HG03108 (cell line): ENCODE data around the gene ST6GAL2.

Source experiments
- ATAC-seq: cut with Tn5 transposase; IDR thresholded peaks from one replicate; pipeline ENCODE4 v1.9.1; 2021; ENCODE audit warnings: moderate library complexity; ENCODE audit not compliant: unreplicated experiment

Gene ST6GAL2, protein sequence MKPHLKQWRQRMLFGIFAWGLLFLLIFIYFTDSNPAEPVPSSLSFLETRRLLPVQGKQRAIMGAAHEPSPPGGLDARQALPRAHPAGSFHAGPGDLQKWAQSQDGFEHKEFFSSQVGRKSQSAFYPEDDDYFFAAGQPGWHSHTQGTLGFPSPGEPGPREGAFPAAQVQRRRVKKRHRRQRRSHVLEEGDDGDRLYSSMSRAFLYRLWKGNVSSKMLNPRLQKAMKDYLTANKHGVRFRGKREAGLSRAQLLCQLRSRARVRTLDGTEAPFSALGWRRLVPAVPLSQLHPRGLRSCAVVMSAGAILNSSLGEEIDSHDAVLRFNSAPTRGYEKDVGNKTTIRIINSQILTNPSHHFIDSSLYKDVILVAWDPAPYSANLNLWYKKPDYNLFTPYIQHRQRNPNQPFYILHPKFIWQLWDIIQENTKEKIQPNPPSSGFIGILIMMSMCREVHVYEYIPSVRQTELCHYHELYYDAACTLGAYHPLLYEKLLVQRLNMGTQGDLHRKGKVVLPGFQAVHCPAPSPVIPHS

DNA sequence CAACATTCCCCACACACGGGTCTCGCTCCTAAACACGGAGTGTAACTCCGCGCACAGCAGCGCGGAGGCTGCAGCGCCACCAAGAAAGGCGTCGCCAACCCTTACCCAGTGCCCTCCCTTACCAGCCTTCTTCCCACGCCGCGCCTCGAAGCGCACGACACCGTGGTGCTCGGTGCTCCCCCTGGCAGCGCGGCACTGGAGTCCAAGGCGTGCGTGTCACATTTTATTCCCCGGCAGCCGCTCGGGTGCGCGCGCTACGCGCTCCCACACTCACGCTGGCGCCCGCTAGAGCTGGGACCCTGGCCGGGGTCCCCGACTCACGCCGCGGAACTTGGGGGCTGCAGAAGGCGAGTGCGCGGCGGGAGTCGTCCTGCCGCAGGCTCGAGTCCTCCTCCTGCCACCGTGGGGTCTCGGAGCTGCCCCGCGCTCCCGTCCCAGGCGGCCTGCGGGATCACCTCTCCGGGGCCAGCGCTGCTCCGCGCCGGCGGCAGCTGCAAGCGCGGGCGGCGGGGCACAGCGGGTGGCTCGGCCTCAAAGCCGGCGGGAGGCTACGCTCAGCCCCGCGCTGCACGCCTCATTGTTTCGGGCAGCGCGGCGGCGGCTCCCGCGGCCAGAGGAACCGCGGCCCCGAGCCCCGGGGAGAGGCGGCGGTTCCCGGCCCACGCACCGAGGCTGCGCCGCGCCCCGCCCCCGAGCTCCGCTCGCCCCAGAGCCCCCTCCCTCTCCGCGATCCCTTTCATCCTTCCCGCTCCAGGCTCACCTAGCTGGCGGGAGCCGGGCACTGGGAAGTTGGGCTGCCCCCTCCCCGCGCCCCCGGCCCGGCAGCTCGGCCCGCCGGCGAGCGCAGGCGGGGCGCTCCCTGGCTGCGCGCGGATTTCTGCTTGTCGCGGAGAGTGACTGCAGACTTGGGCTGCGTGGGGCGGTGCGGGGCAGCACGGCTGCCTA, at the start of gene ST6GAL2:
TSS of gene ST6GAL2 (minus strand) at position 197 of the 945 bp plus-strand sequence. CDS start 42,190 bp downstream, outside the sequence.
- no peak for ATAC-seq

DNA sequence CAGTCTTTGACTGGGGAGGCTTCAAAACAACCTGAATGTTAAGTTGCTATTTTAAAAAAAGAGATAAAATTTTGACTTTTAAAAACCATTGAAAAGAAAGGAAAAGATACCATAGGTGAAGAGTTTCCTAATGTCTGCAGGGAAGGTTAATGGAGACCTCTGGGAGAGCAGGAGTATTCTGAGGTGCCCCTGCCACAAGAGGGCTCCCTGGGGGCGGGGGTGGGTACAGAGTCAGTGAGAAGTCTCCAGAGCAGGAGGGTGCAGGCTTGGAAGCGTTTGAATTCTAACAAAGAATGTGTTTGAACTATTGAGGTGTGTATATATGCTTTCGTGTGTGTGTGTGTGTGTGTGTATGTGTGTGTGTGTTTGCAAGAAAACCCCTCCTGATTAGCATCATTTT, 46.7 kb upstream of the ST6GAL2 start:
- ATAC-seq: no peak

DNA sequence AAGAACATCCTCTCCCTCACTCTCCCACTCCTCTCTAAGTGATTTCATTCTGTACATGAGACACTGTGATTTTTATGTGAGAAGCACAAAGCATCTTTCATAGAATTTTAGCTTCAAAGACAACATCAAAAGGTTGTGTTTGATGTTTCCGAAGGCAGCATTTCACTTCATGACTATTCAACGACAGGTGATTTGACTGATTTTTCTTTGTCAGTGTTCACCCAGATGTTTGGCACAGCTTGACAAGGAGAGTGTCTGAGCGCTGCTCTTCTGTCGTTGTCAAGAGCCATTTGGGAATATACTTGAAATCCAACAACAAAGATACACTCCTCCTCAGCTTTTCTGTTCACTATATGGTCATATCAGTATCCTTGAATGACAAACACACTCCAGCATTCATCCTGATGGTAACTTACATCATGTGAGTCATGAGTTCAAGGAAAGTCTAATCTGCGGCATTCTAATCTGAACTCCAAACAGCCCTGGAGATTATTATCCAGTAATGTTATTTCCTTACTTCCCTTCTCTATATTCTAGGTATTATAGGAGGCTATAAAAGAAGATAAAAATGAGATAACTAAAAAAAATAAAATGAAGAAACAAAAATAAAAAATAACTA, 45.9 kb upstream of the ST6GAL2 start:
- no peak for ATAC-seq

DNA sequence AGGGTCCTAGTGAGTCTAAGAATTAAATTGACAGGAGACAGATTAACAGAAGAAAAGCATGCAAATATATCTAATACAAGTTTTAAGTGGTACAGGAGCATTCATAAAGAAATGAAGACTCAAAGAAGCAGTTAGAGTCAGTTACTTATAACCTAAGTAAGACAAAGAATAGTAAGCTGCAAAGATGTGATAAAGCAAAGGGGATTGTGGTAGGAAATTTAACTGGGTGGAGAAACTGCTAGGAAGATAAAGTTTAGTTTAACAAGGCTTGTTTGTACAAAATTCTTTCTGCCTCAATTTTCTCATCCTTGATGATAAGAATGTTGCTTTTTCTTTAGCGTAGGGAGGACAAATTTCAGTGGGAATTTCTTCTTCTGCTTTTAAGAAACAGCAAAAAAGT, 35.5 kb upstream of the ST6GAL2 start:
- ATAC-seq: no peak

DNA sequence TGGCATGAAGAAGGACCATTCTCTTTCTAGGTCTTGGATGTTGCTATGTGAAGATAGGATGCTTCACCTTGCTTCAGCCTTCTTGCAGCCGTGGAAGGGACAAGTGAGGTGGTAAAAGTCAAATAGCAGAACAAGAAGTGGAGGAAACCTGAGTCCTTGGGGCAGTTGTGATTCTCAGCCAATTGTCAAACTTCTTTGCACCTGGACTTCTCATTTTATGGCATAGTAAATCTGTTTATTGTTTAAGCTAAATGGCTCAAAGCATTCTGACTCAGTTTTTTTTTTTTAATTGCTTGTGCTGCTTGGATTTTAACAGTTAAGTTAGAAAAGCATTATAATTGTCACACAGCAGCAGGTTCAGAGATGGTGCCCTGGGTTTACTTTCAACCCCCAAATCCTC, 33.0 kb upstream of the ST6GAL2 start:
- ATAC-seq: no peak

DNA sequence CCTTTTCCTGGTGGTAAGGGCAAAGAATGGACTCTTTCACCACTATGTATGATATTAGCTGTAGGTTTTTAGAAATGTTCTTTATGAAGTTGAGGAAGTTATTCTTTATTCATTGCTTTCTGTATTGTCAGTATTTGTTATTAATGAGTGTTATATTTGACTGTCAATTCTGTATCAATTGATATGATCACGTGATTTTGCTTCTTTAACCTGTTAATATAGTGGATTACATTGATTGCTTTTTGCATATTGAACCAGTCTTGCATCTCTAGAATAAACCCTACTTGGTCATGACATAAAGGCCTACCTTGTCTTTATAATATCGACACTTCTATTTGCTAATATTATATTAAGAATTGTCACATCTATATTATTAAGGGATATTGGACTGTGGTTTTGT, 18.3 kb upstream of the ST6GAL2 start:
- no peak for ATAC-seq

DNA sequence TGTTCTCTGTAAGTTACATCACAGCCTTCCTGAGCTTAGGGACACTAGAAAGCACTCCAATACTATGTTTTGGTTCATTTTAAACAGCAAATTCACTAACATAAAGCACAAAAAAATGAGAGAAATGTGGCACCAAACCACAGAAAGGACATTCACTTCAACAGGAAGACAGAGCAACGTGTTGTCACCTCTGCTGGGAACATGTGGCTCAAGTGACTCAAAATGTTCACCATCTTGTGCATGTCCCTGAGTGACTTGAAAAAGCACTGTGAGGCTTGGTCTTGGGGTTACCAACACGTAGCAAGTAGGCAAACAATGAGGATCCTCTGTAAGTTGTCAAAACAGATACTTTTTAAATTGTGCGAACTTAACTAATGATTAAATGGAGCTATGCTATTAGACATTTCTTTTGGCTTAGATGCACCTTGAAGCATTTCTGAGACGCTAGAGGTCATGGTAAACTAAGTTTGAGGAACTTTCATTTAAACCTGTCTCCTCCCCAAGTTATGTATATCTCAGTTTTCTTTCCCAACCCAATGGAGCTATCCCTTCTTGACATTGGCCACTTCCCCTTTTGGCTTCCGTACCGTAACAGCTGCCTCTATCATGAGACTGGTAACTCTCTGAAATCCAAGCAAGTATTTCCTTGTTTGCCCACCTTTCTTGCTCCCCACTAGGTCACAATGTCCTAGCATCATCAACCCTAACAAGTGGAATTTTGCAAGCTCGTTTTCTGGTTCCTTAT, 14.0 kb upstream of the ST6GAL2 start:
- ATAC-seq: no peak

DNA sequence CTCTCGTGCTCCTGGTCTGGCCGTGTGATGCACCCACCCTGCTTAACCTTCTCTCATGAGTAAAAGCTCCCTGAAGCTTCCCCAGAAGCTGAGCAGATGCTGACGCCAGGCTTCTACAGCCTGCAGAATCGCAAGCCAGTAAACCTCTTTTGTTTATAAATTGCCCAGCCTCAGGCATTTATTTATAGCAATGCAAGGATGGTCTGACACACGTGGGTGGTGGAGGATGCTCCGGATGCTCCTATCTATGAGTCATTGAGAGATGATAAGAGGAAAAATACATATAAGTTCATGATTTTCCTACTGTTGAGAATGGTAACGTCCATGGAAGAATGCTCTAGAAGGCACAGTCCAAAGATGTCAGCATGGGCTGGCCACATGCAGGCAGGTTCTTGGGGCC, 8.6 kb upstream of the ST6GAL2 start:
- no peak for ATAC-seq

DNA sequence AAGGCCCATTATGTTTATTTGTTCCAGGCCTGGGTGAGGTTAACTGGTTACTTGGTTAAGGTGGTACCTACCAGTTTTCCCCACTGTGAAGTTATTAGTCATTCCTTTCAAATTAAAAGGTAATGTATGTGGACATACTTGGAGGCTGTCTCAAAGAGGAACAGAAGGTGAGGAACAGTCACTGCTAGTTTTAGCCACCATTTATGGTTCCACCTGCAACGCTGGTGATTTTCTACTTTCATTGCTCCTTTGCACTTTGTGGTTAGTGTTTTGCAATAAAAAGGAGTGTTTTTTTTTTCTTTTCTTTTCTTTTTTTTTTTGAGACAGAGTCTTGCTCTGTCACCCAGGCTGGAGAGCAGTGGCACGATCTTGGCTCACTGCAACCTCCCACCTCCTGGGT, 6.1 kb upstream of the ST6GAL2 start:
- no peak for ATAC-seq

DNA sequence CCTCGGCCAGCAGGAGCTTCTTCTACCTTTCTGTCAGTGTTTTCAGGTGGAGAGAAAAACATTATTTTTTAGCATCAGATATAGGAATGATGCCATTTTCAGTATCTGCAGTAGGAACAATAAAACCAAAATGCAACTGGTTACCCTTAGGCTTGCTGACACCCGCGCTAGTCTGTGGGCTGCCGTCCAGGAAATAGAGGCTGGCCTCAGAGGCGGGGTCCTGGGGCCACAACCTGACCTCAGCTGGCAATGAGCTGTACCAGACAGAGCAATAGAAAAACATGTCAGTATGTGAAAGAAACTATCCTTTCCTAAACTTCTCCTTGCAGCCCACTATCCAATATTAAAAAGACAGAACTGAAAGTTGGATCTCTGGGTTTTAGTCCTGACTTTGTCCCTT, 4.6 kb upstream of the ST6GAL2 start:
- ATAC-seq: no peak

DNA sequence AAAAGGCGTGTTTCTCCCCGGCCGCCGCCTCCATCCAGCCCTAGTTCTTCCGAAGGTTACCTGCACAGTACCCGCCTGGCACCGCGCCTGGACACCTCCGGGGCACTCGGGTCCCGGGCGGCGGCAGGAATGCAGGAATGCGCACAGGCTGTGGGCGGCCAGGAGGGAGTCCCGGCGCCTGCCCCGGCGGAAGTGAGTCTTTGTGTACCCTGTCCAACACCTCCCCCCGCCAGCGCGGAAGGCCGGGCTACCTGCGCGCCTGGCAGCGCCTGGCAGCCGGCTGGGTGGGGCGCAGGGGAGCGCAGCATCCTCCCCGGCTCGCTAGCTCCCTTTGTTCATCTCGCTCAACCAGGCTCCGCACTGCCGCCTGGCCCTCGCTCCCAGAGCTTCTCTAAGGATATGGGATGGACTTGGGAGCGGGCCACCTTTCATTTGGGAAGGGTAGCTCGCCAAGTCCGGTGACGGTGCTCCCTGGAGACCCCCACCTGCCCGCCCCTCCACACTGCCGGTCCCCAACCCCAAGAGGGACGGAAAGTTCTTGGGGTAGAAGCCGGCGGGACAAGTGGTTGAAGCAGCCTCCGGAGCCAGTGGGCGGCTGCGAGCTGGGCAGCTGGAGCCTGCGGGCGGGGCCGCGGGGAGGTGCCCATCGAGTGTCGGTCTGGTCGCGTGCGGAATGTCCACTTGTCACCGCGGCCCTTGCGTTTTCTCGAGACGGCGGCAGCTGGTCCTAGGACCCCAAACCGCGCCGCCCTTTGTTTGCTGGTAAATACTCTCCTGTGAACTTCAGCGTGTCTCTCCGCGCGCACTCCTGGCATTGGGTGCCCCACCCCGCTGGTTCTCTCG, 1.2 kb upstream of the ST6GAL2 start:
- no peak for ATAC-seq

DNA sequence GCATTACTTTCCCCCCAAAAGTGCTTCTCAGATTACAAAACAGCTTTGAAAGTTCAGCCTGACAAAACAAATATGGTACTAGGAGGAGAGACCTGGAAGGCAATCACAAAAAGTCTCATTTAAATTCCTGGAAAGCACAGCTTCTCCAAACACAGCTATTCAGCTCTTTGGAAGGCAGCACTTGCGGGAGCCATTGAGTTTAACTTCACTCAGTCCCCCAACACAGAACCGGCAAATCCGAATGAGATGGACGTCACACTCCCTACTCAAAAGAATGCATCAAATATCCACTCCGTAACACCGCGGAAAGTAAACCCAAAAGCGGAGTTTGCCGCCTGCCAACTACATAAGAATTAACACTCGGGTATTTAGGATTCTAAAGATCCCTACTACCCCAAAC, 638 bp downstream of the ST6GAL2 start:
- no peak for ATAC-seq

DNA sequence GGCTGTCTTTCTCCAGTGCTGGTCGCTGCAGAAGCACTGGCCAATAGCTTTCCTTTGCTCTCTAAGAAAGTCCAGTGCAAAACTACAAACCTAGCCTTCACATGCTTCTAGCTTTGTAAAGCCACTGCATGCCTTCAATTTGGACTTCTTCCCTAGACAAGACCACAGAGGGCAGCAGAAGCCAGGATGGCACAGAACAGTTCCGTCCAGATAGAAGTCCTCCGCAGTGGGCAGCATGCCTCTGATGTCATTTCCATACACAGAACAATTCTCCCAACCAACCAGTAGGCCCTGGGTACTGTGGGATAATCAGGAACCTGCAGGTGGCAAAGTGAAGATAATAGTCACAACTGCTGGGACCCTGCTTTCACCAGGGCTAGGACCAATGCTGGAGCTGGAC, 3.3 kb downstream of the ST6GAL2 start:
- no peak for ATAC-seq

DNA sequence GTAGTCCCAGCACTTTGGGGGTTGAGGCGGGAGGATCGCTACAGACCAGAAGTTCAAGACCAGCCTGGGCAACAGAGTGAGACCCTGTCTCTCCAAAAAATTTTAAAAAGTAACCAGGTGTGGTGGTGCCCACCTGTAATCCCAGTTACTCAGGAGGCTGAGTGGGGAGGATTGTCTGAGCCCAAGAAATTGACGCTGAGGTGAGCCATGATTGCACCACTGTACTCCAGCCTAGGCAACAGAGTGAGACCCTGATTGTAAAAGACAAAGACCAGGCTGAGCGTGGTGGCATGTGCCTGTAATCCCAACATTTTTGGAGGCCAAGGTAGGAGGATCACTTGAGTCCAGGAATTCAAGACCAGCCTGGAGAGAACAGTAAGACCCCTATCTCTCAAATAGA, 7.8 kb downstream of the ST6GAL2 start:
- ATAC-seq: no peak

DNA sequence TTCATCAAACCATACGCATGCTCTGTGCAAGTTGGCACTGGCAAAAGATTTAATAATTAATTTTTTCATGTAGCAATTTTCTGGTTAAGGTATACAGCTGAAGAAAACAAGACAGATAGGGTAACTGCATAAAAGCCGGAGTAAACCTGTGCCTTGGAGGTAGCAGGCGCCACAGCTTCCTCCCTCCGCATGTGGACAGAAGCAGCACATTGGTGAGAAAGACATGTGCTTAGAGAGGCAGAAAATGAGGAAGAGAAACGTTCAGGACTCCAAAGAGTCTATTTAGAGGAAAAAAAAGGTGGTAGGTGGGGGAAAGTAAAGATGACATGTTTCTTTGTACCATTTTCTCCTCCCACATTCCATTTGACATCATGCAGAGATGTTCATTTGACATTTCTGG, 9.3 kb downstream of the ST6GAL2 start:
- no peak for ATAC-seq

DNA sequence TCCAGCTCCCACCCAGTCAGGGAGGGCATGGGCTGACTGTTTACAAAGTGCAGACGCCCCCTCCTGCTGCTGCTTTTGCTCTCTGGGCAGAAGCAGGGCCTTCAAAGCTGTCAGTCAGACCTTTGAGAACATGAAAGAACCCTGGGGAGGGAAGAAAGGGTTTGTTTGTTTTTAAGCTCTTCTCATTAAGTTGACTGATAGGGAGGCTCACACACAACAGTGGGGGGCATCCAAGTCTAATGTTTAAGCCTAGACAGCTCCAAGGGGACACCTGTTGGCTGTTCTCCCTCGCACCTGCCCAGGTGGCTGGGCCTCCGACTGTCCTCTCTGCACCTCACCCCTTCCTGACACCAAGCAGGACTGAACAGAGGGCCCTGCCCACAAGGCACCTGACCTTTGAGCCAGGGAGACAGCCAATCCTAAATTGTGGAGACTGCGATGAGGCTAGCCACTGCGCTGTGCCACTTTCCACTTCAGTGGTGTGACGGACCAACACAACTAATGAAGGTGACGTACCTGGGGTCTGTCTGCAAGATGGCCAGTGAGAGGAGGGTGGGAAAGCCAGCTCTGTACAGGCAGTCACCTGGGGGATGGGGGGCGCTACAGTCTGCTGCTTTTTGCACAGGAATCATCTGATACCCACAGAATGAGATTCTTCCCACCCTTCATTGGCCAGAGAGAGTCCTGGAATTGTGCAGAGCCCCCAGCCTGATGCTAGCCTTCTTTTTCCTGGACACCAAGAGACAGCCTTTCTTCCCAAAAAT, 16.3 kb downstream of the ST6GAL2 start:
- no peak for ATAC-seq

DNA sequence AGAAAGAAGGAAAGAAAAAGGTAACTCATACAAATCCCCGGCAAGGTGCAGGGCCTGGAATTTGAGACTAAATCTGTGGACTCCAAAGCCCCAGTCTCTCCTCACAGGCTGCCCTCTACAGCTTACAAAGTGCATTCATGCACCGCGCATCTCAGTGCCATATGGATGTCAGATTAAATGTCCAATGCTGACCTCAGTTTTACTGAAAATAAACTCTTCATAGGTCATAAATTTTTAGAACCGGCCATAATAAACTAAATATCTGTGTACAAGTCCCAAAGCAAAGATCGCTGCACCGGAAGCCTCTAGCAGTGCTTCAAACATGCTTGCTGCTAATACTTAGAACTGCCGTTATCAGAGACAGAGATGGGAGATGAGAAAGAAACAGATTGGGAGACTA, 17.7 kb downstream of the ST6GAL2 start:
- ATAC-seq: no peak

DNA sequence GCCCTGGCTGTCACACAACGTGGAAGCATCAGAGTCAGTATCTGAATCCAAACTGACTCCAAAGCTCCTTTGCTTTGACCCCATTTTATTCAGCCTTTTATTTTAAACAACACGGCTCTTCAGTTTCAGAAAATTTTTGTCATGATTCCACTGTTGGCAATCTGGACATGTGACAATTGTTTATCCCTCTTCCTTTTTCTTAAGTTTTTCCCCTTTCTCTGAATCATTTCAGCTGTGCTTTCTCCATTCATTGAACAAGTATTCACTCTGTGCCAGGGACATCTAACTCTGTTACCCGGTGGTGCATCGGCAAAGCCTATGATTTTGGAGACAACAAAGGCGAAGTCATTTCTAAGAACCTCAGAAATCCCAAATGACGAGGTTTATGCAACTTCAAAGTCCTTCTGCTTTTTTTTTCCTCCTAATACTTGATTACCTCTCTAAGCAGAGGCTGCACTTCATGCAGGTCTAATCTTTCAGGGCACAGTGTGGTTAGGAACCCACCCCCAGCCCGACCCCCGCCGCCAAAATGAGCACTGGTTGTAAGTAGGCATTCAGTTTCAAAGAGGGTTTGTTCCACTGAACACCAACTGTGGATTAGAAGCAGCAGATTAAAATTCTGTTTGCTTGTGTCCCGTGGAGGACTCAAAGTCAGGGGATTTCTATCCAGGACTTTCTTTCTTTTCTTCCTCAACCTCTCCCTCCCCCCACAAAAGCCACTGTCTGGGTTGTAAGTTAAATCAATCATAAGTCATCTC, 18.6 kb downstream of the ST6GAL2 start:
- no peak for ATAC-seq
